K562 (cell line): ENCODE data around the gene SLIRP.

Source experiments
- BMI1 ChIP-seq: fragments of 150-350 bp; IDR thresholded peaks from 2 replicates; pipeline ENCODE4 v1.6.1; 2014; ENCODE audit warnings: low read length
- CEBPB ChIP-seq: fragments of 450-650 bp; IDR thresholded peaks from 2 replicates; pipeline ENCODE4 v1.6.1; 2016; ENCODE audit warnings: missing genetic modification characterization, missing compliant biosample characterization
- JUNB ChIP-seq: fragments of 450-650 bp; formaldehyde crosslinking; conservative IDR thresholded peaks from 2 replicates; pipeline ENCODE4 v1.4.0; 2020; ENCODE audit warnings: mild to moderate bottlenecking
- KLF16 ChIP-seq: IDR thresholded peaks from 2 replicates; pipeline ENCODE4 v1.6.1; 2016; ENCODE audit warnings: antibody characterized with exemption
- PHF8 ChIP-seq: fragments of 200-600 bp; sonication (generic); IDR thresholded peaks from 2 replicates; pipeline ENCODE4 v1.6.1; 2012; ENCODE audit warnings: mixed run types, mild to moderate bottlenecking, inconsistent platforms, low read length, moderate library complexity, borderline replicate concordance
- ZNF444 ChIP-seq: fragments of 250-450 bp; sonication (Bioruptor Pico); IDR thresholded peaks from 2 replicates; pipeline ENCODE4 v1.4.0; 2020; ENCODE audit warnings: mild to moderate bottlenecking, moderate library complexity
- ZNF668 ChIP-seq: fragments of 250-450 bp; sonication (Bioruptor Pico); IDR thresholded peaks from 2 replicates; pipeline ENCODE4 v1.8.0; 2022; ENCODE audit warnings: mild to moderate bottlenecking, inconsistent platforms
- TF ChIP-seq, protein P1 (sequence below), 3 experiments: fragments of 200-800 bp in 1 of 3; sonication (Bioruptor generic) in 1 of 3; sonication (generic) in 1 of 3; formaldehyde crosslinking in 1 of 3; IDR thresholded peaks; 2 replicates each; pipeline versions ENCODE4 v1.6.1 to v1.8.0; 2016 to 2022; ENCODE audit warnings: mild to moderate bottlenecking in 2 of 3, missing compliant biosample characterization in 2 of 3, missing genetic modification characterization in 2 of 3, missing genetic modification reagents in 1 of 3
- TF ChIP-seq, protein P2 (sequence below), 3 experiments: IDR thresholded peaks in 2 of 3; conservative IDR thresholded peaks in 1 of 3; 2 replicates each; pipeline ENCODE4 v1.5.1; 2011 to 2012; ENCODE audit warnings: low read length in 3 of 3, mild to moderate bottlenecking in 3 of 3, control low read depth in 2 of 3, improper control_type of control experiment in 1 of 3, inconsistent platforms in 1 of 3, low read depth in 1 of 3, mixed read lengths in 1 of 3, moderate library complexity in 1 of 3; ENCODE audit not compliant: insufficient read depth in 2 of 3

DNA sequence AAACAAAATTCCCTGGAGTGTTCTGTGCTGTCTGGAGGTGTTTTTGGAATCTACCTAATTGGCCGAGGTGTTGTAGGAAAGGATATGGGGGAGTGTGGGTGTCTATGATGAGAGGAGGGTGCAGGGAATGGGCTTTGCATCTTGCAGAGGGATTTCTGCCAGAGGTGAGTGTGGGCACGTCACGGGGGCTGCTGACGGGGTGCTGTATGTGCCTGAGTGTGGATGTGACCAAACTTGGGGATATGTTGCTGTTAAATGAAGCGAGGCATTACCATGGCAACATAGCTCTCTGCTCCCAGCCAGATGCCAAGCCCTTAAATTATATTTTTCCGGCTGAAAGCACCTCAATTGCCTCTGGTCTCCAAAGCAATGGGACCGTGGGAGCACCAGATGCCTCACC lies 47.1 kb upstream of the SLIRP start:
- TF ChIP-seq, protein P1, sequence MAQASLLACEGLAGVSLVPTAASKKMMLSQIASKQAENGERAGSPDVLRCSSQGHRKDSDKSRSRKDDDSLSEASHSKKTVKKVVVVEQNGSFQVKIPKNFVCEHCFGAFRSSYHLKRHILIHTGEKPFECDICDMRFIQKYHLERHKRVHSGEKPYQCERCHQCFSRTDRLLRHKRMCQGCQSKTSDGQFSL (CRISPR knock-in tag; IDR thresholded peaks at IDR 0.05): no peak
- TF ChIP-seq, protein P1 (tag; IDR thresholded peaks at IDR 0.05): no peak
- TF ChIP-seq ZNF668 (CRISPR knock-in tag) (no peak), BMI1 (no peak), ZNF444 (CRISPR knock-in tag) (no peak), CEBPB (tag) (no peak), JUNB (CRISPR knock-in tag) (no peak), KLF16 (no peak), PHF8 (no peak)
- TF ChIP-seq, protein P2, sequence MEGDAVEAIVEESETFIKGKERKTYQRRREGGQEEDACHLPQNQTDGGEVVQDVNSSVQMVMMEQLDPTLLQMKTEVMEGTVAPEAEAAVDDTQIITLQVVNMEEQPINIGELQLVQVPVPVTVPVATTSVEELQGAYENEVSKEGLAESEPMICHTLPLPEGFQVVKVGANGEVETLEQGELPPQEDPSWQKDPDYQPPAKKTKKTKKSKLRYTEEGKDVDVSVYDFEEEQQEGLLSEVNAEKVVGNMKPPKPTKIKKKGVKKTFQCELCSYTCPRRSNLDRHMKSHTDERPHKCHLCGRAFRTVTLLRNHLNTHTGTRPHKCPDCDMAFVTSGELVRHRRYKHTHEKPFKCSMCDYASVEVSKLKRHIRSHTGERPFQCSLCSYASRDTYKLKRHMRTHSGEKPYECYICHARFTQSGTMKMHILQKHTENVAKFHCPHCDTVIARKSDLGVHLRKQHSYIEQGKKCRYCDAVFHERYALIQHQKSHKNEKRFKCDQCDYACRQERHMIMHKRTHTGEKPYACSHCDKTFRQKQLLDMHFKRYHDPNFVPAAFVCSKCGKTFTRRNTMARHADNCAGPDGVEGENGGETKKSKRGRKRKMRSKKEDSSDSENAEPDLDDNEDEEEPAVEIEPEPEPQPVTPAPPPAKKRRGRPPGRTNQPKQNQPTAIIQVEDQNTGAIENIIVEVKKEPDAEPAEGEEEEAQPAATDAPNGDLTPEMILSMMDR (IDR thresholded peaks at IDR 0.05 in 2 of 3, conservative IDR thresholded peaks at IDR 0.05 in 1 of 3; ENCODE audit: insufficient read depth in 2 of 3, low read depth in 1 of 3, low read length in 3 of 3): no peak
